HCT116 (cell line): ENCODE results near the gene LCN6. TPM values are rescaled to one million over a fixed set of nuclear protein-coding genes. Genes with fewer than 3 reads are reported as not detected.

Experiments
- ATAC-seq: fragments of 200-7000 bp; cut with Tn5 transposase; 2 replicates; pipeline ENCODE4 v1.9.1; 2020; ENCODE audit warnings: mild to moderate bottlenecking, moderate library complexity
- BruUV-seq: library from RNA; stranded (reverse); fragments of 400-500 nt; replicated peaks from 2 replicates; lab custom pipeline; 2021; lab: Mats Ljungman, UMichigan
- CTCF ChIA-PET: fragments of 300-600 bp; sonication (Branson Sonifier 250); formaldehyde crosslinking; loops from one replicate; lab custom pipeline; 2021; ENCODE audit warnings: antibody characterized with exemption; lab: Charles Lee
- POLR2A ChIA-PET: fragments of 300-600, 350-600 bp; sonication (Branson Sonifier 250); formaldehyde crosslinking; loops from one replicate; lab custom pipeline; 2021; ENCODE audit warnings: antibody characterized with exemption; lab: Charles Lee
- RAD21 ChIA-PET, 2 experiments: fragments of 300-600 bp; sonication (Branson Sonifier 250); formaldehyde crosslinking; loops; one replicate each; lab custom pipeline; 2023; ENCODE audit warnings: low total read pairs in 2 of 2; ENCODE audit not compliant: uncharacterized antibody in 2 of 2, unreplicated experiment in 2 of 2, low non-redundant PET in 1 of 2; lab: Charles Lee
- DNase-seq: peaks from one replicate; pipeline ENCODE4 v3.0.0-alpha.2; 2010; ENCODE audit warnings: low read depth, low spot score
- H2AFZ ChIP-seq: fragments of 200-600 bp; shearing (Covaris generic), sonication (generic); 2 replicates; pipeline ENCODE4 v1.6.1; 2017; ENCODE audit warnings: low read depth, mixed run types, mixed read lengths, antibody characterized with exemption, low read length; ENCODE audit not compliant: poor library complexity, severe bottlenecking
- H3K27ac ChIP-seq: 2 replicates; pipeline ENCODE4 v1.5.1; 2012; ENCODE audit warnings: low read depth, low read length
- H3K27me3 ChIP-seq: fragments of 200-600 bp; sonication (generic); 2 replicates; pipeline ENCODE4 v1.6.1; 2016; ENCODE audit warnings: mixed run types, low read length, mixed read lengths; ENCODE audit not compliant: insufficient read depth
- H3K36me3 ChIP-seq, 2 experiments: fragments of 200-500 bp in 1 of 2; fragments of 200-600 bp in 1 of 2; sonication (Bioruptor generic) in 1 of 2; sonication (generic) in 1 of 2; 2 replicates each; pipeline versions ENCODE4 v1.5.1 to v1.6.1; 2014 to 2016; ENCODE audit warnings: low read length in 2 of 2, inconsistent platforms in 1 of 2, mixed read lengths in 1 of 2, mixed run types in 1 of 2; ENCODE audit not compliant: insufficient read depth in 2 of 2, control insufficient read depth in 1 of 2
- H3K4me1 ChIP-seq, 2 experiments: fragments of 200-600 bp in 1 of 2; sonication (generic) in 1 of 2; 2 replicates each; pipeline versions ENCODE4 v1.5.1 to v1.6.1; 2012 to 2017; ENCODE audit warnings: low read length in 2 of 2, inconsistent platforms in 1 of 2, mild to moderate bottlenecking in 1 of 2, mixed read lengths in 1 of 2, mixed run types in 1 of 2, moderate library complexity in 1 of 2; ENCODE audit not compliant: insufficient read depth in 2 of 2, control insufficient read depth in 1 of 2
- H3K4me2 ChIP-seq: fragments of 200-600 bp; sonication (generic); 2 replicates; pipeline ENCODE4 v1.6.1; 2017; ENCODE audit warnings: mixed run types, low read length, mixed read lengths
- H3K4me3 ChIP-seq, 2 experiments: fragments of 200-600 bp in 1 of 2; sonication (generic) in 1 of 2; replicated peaks in 1 of 2; 2 replicates each; pipeline ENCODE4 v1.5.1; 2011 to 2016; ENCODE audit warnings: low read length in 2 of 2, control low read depth in 1 of 2, low read depth in 1 of 2, mild to moderate bottlenecking in 1 of 2, mixed read lengths in 1 of 2, mixed run types in 1 of 2
- H3K79me2 ChIP-seq: fragments of 200-600 bp; sonication (generic); 2 replicates; pipeline ENCODE4 v1.6.1; 2017; ENCODE audit warnings: mild to moderate bottlenecking, mixed run types, low read length, moderate library complexity, mixed read lengths; ENCODE audit not compliant: insufficient read depth
- H3K9ac ChIP-seq: fragments of 200-600 bp; sonication (generic); 2 replicates; pipeline ENCODE4 v1.6.1; 2016; ENCODE audit warnings: low read length, mixed read lengths
- H3K9me2 ChIP-seq: fragments of 200-600 bp; sonication (generic), shearing (Covaris generic); 2 replicates; pipeline ENCODE4 v1.6.1; 2017; ENCODE audit warnings: mixed run types, mild to moderate bottlenecking, moderate library complexity; ENCODE audit not compliant: insufficient read depth
- H3K9me3 ChIP-seq, 2 experiments: fragments of 200-500 bp in 1 of 2; fragments of 200-600 bp in 1 of 2; sonication (Bioruptor generic) in 1 of 2; sonication (generic) in 1 of 2; 2 replicates each; pipeline ENCODE4 v1.6.1; 2014 to 2017; ENCODE audit warnings: low read length in 2 of 2, mixed read lengths in 2 of 2, inconsistent platforms in 1 of 2, low read depth in 1 of 2, mild to moderate bottlenecking in 1 of 2, mixed run types in 1 of 2, moderate library complexity in 1 of 2; ENCODE audit not compliant: control insufficient read depth in 1 of 2, insufficient read depth in 1 of 2
- H4K20me1 ChIP-seq: fragments of 200-600 bp; sonication (generic), shearing (Covaris generic); 2 replicates; pipeline ENCODE4 v1.6.1; 2017; ENCODE audit warnings: mixed run types, mild to moderate bottlenecking, moderate library complexity; ENCODE audit not compliant: insufficient read depth
- ATF3 ChIP-seq: IDR thresholded peaks from 2 replicates; pipeline ENCODE4 v1.6.1; 2012
- CBX3 ChIP-seq: IDR thresholded peaks from 2 replicates; pipeline ENCODE4 v1.6.1; 2012; ENCODE audit warnings: low read depth
- CEBPB ChIP-seq: IDR thresholded peaks from 2 replicates; pipeline ENCODE4 v1.6.1; 2012; ENCODE audit warnings: low read depth
- CTCF ChIP-seq, 3 experiments: fragments of 200-600 bp in 1 of 3; sonication (generic) in 1 of 3; IDR thresholded peaks in 2 of 3; conservative IDR thresholded peaks in 1 of 3; 2 replicates each; pipeline ENCODE4 v1.5.1; 2012 to 2017; ENCODE audit warnings: low read depth in 2 of 3, low read length in 2 of 3, antibody characterized with exemption in 1 of 3, borderline replicate concordance in 1 of 3, control low read depth in 1 of 3, mild to moderate bottlenecking in 1 of 3, mixed read lengths in 1 of 3, mixed run types in 1 of 3, moderate library complexity in 1 of 3; ENCODE audit not compliant: insufficient read depth in 1 of 3
- EZH2 ChIP-seq: fragments of 200-600 bp; sonication (generic); IDR thresholded peaks from 2 replicates; pipeline ENCODE4 v1.6.1; 2017; ENCODE audit warnings: antibody characterized with exemption, mixed run types
- FOSL1 ChIP-seq: IDR thresholded peaks from 2 replicates; pipeline ENCODE4 v1.6.1; 2012; ENCODE audit warnings: low read depth
- JUND ChIP-seq: IDR thresholded peaks from 2 replicates; pipeline ENCODE4 v1.6.1; 2012
- MAX ChIP-seq: IDR thresholded peaks from 2 replicates; pipeline ENCODE4 v1.6.1; 2012
- POLR2A ChIP-seq: IDR thresholded peaks from 2 replicates; pipeline ENCODE4 v1.7.0; 2011; ENCODE audit warnings: borderline replicate concordance; ENCODE audit not compliant: insufficient read depth, insufficient read length; ENCODE audit errors: extremely low read depth
- POLR2AphosphoS5 ChIP-seq: IDR thresholded peaks from 2 replicates; pipeline ENCODE4 v1.6.1; 2011; ENCODE audit warnings: mild to moderate bottlenecking, low read depth, low read length, moderate library complexity
- RAD21 ChIP-seq: IDR thresholded peaks from 2 replicates; pipeline ENCODE4 v1.6.1; 2012; ENCODE audit warnings: low read depth, mild to moderate bottlenecking
- REST ChIP-seq: IDR thresholded peaks from 2 replicates; pipeline ENCODE4 v1.6.1; 2012; ENCODE audit warnings: low read depth
- SIN3A ChIP-seq: IDR thresholded peaks from 2 replicates; pipeline ENCODE4 v1.6.1; 2012; ENCODE audit warnings: low read depth
- SP1 ChIP-seq: IDR thresholded peaks from 2 replicates; pipeline ENCODE4 v1.6.1; 2012; ENCODE audit warnings: low read depth
- SRF ChIP-seq: IDR thresholded peaks from 2 replicates; pipeline ENCODE4 v1.6.1; 2012; ENCODE audit warnings: low read depth
- TCF7L2 ChIP-seq: IDR thresholded peaks from 2 replicates; pipeline ENCODE4 v1.7.0; 2011; ENCODE audit warnings: borderline replicate concordance, inconsistent platforms; ENCODE audit not compliant: insufficient read depth, insufficient read length; ENCODE audit errors: extremely low read depth
- YY1 ChIP-seq: IDR thresholded peaks from 2 replicates; pipeline ENCODE4 v1.6.1; 2011; ENCODE audit warnings: low read length, low read depth, moderate library complexity, mild to moderate bottlenecking; ENCODE audit not compliant: insufficient replicate concordance; ENCODE audit errors: extremely low read depth
- ZBTB33 ChIP-seq: IDR thresholded peaks from 2 replicates; pipeline ENCODE4 v1.6.1; 2011; ENCODE audit warnings: mild to moderate bottlenecking, low read length, moderate library complexity; ENCODE audit not compliant: insufficient replicate concordance; ENCODE audit errors: extremely low read depth
- ZFX ChIP-seq: fragments of 450-650 bp; IDR thresholded peaks from 2 replicates; pipeline ENCODE4 v1.6.1; 2017
- ZNF274 ChIP-seq: fragments of 200-500 bp; sonication (Bioruptor generic); IDR thresholded peaks from 2 replicates; pipeline ENCODE4 v1.6.1; 2014; ENCODE audit warnings: mild to moderate bottlenecking, low read depth, low read length, inconsistent platforms
- intact Hi-C: fragments of 100-400 bp; cut with micrococcal nuclease; formaldehyde crosslinking; loops from 2 replicates; pipeline ENCODE4 v1.10.0; 2022
- total RNA-seq: library from RNA; stranded (reverse); gene quantifications from one replicate; pipeline ENCODE4 v1.2.1, GENCODE V29; 2021; ENCODE audit not compliant: unreplicated experiment

Gene LCN6
- total RNA-seq, 1 experiment from 2014 or later: not detected

- H3K27ac ChIP-seq: no peak overlapping the region
- H3K36me3 ChIP-seq: no peaks in the 10 kb centered on the region
- ChIA-PET POLR2A (no interaction called here), RAD21 (no interaction called here), CTCF (no interaction called here)
- intact Hi-C loops: no loop called here
- no peak for DNase-seq
- H3K9me3 ChIP-seq: no peaks in the 10 kb centered on the region
- no peak overlapping the region for H3K9ac ChIP-seq
- no peaks in the 10 kb centered on the region for H3K27me3 ChIP-seq
- no peak overlapping the region for H3K4me3 ChIP-seq
- H3K9me2 ChIP-seq: no peaks in the 10 kb centered on the region
- no peak overlapping the region for H3K4me2 ChIP-seq
- no peak overlapping the region for H2AFZ ChIP-seq
- no peak for ATAC-seq
- no peaks in the 10 kb centered on the region for H3K79me2 ChIP-seq
- BruUV-seq: no TSS peak
- TF ChIP-seq EZH2 (no peak), POLR2A (no peak), ATF3 (no peak), CTCF (IDR thresholded peaks at IDR 0.05 in 2 of 3, conservative IDR thresholded peaks at IDR 0.05 in 1 of 3; ENCODE audit: borderline replicate concordance in 1 of 3, insufficient read depth in 1 of 3, low read depth in 2 of 3, low read length in 2 of 3) (no peak), YY1 (no peak), ZNF274 (no peak), SIN3A (no peak), SP1 (no peak), RAD21 (no peak), CEBPB (no peak), REST (no peak), CBX3 (no peak), POLR2AphosphoS5 (no peak), JUND (no peak), TCF7L2 (no peak), SRF (no peak), MAX (no peak), ZBTB33 (no peak), ZFX (no peak), FOSL1 (no peak)
- no peaks in the 10 kb centered on the region for H4K20me1 ChIP-seq
- H3K4me1 ChIP-seq: no peaks in the 10 kb centered on the region
These were observed 12.4 kb downstream of the LCN6 start for GRCh38 chr9:136735812-136736480.
